ENCODE data around the gene CYLD. TPM values are rescaled to one million over a fixed set of nuclear protein-coding genes. Genes with fewer than 3 reads are reported as not detected.

Gene CYLD
- total and polyA plus RNA-seq, 2 experiments from 2014 or later, result 6.9 to 30.9 TPM

- Histone ChIP-seq H3K27ac (ENCODE audit: low read depth) (no peak overlapping the region), H3K9me2 (ENCODE audit: insufficient read depth) (peaks cover 3% of the 10 kb centered on the region; the same call in 1 of the 2 replicates), H3K36me3 (ENCODE audit: insufficient read depth) (no peaks in the 10 kb centered on the region), H2AFZ (no peak overlapping the region), H3K4me2 (no peak overlapping the region), H3F3A (replicated peaks; ENCODE audit: low read depth) (no peaks in the 10 kb centered on the region), H3K27me3 (ENCODE audit: insufficient read depth) (no peaks in the 10 kb centered on the region), H4K20me1 (replicated peaks; ENCODE audit: insufficient read depth) (no peaks in the 10 kb centered on the region), H3K4me3 (no peak overlapping the region), H3K4me1 (ENCODE audit: insufficient read depth) (no peaks in the 10 kb centered on the region), H3K79me2 (replicated peaks; ENCODE audit: insufficient read depth) (no peaks in the 10 kb centered on the region)
- Mint-ChIP-seq H3K9me3 (no peaks in the 10 kb centered on the region; the same call in 2 of the 3 replicates), H3K4me1 (peaks cover 4% of the 10 kb centered on the region; the same call in 1 of the 3 replicates), H3K27me3 (ENCODE audit: insufficient read depth, low read depth, poor library complexity) (peaks cover 6% of the 10 kb centered on the region), H3K27ac (no peak overlapping the region), H3K36me3 (ENCODE audit: low read depth) (no peaks in the 10 kb centered on the region), H3K4me3 (no peak overlapping the region)
- TF ChIP-seq ZNF462 (CRISPR knock-in tag; IDR thresholded peaks at IDR 0.05), result no peak
- TF ChIP-seq ZNF331 (CRISPR knock-in tag; IDR thresholded peaks at IDR 0.05; ENCODE audit: low read depth), result no peak
- TF ChIP-seq STAT1 (IDR thresholded peaks at IDR 0.05; ENCODE audit: unreplicated experiment), result no peak
- TF ChIP-seq REST (IDR thresholded peaks at IDR 0.05; ENCODE audit: unreplicated experiment), result no peak
- TF ChIP-seq CREB1 (CRISPR knock-in tag; IDR thresholded peaks at IDR 0.05; ENCODE audit: low read depth), result no peak
- TF ChIP-seq EZH2phosphoT487 (IDR thresholded peaks at IDR 0.05; ENCODE audit: unreplicated experiment), result no peak
- TF ChIP-seq POLR2AphosphoS5 (IDR thresholded peaks at IDR 0.05; ENCODE audit: low read depth), result no peak
- TF ChIP-seq, protein P1, sequence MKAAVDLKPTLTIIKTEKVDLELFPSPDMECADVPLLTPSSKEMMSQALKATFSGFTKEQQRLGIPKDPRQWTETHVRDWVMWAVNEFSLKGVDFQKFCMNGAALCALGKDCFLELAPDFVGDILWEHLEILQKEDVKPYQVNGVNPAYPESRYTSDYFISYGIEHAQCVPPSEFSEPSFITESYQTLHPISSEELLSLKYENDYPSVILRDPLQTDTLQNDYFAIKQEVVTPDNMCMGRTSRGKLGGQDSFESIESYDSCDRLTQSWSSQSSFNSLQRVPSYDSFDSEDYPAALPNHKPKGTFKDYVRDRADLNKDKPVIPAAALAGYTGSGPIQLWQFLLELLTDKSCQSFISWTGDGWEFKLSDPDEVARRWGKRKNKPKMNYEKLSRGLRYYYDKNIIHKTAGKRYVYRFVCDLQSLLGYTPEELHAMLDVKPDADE (IDR thresholded peaks at IDR 0.05), result no peak
- no peak for TF ChIP-seq EZH2 (IDR thresholded peaks at IDR 0.05; ENCODE audit: low read depth, unreplicated experiment)
- TF ChIP-seq ZNF114 (CRISPR knock-in tag; IDR thresholded peaks at IDR 0.05), result no peak
- TF ChIP-seq, protein P2, sequence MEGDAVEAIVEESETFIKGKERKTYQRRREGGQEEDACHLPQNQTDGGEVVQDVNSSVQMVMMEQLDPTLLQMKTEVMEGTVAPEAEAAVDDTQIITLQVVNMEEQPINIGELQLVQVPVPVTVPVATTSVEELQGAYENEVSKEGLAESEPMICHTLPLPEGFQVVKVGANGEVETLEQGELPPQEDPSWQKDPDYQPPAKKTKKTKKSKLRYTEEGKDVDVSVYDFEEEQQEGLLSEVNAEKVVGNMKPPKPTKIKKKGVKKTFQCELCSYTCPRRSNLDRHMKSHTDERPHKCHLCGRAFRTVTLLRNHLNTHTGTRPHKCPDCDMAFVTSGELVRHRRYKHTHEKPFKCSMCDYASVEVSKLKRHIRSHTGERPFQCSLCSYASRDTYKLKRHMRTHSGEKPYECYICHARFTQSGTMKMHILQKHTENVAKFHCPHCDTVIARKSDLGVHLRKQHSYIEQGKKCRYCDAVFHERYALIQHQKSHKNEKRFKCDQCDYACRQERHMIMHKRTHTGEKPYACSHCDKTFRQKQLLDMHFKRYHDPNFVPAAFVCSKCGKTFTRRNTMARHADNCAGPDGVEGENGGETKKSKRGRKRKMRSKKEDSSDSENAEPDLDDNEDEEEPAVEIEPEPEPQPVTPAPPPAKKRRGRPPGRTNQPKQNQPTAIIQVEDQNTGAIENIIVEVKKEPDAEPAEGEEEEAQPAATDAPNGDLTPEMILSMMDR (conservative IDR thresholded peaks at IDR 0.05; ENCODE audit: low read depth in 2 of 2), result no peak
- TF ChIP-seq JUNB (IDR thresholded peaks at IDR 0.05; ENCODE audit: unreplicated experiment), result no peak
- no peak for DNase-seq (ENCODE audit: low spot score)
- ATAC-seq, result no peak
Measured at GRCh38 chr16:50847166-50847565, 105.3 kb downstream of the CYLD start.

All from GM23338 (cell line).